ENCODE data around the gene TMEM190. TPM values are rescaled to one million over a fixed set of nuclear protein-coding genes. Genes with fewer than 3 reads are reported as not detected.
"Not testable (repeated sequence)": the region's sequence is repeated elsewhere in the genome, so short reads cannot be mapped to it uniquely, and the experiment has no call there.

TMEM190 gene
- total RNA-seq, 1 donor from 2014 or later, result not detected

GRCh38 chr19:55400281-55401087 is 23.9 kb downstream of the TMEM190 start:
- Mint-ChIP-seq H3K4me3 (ENCODE audit: unreplicated experiment) (no peak overlapping the region), H3K27me3 (ENCODE audit: unreplicated experiment) (peaks cover 6% of the 10 kb centered on the region), H3K36me3 (ENCODE audit: low read depth, unreplicated experiment) (peaks cover 20% of the 10 kb centered on the region), H3K27ac (ENCODE audit: unreplicated experiment) (no peak overlapping the region), H3K4me1 (ENCODE audit: unreplicated experiment) (peaks cover 1% of the 10 kb centered on the region), H3K9me3 (ENCODE audit: unreplicated experiment) (no peaks in the 10 kb centered on the region)
- DNase-seq (ENCODE audit: low spot score), result no peak
- TF ChIP-seq CTCF (IDR thresholded peaks at IDR 0.05; ENCODE audit: unreplicated experiment), result no peak

DNA sequence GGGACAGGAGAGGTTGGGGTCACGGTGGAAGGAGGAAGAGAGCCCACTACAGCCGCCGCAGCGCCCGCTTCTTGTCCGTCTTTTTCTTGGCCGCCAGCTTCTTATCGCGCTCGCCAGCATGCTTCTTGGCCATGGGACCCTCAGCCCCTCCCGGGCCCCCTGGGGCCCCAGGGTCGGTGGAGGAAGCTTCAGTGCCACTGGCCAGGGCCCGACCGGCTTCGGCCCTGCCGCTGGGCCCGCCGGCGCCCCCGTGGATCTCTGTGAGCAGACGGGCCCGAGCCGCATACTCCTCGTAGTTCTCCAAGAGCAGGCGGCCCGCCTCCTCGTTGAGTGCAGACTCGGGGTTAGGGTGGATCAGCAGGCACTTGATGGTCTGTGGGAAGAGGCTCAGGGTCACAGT is 24.8 kb downstream of the TMEM190 start:
- Mint-ChIP-seq H3K36me3 (ENCODE audit: low read depth, unreplicated experiment) (peaks cover 30% of the 10 kb centered on the region), H3K4me1 (ENCODE audit: unreplicated experiment) (peaks cover 10% of the 10 kb centered on the region)
- not testable (repeated sequence) for H3K4me3 Mint-ChIP-seq (ENCODE audit: unreplicated experiment); H3K9me3 Mint-ChIP-seq (ENCODE audit: unreplicated experiment); H3K27me3 Mint-ChIP-seq (ENCODE audit: unreplicated experiment); H3K27ac Mint-ChIP-seq (ENCODE audit: unreplicated experiment); DNase-seq (ENCODE audit: low spot score)

- DNase-seq (ENCODE audit: low spot score), result no peak
- TF ChIP-seq CTCF (IDR thresholded peaks at IDR 0.05; ENCODE audit: unreplicated experiment), result no peak
- Mint-ChIP-seq H3K4me3 (ENCODE audit: unreplicated experiment) (no peak overlapping the region), H3K36me3 (ENCODE audit: low read depth, unreplicated experiment) (peaks cover 31% of the 10 kb centered on the region), H3K4me1 (ENCODE audit: unreplicated experiment) (peaks cover 14% of the 10 kb centered on the region), H3K27ac (ENCODE audit: unreplicated experiment) (no peak overlapping the region), H3K27me3 (ENCODE audit: unreplicated experiment) (peaks cover 9% of the 10 kb centered on the region), H3K9me3 (ENCODE audit: unreplicated experiment) (no peaks in the 10 kb centered on the region)
Measured at GRCh38 chr19:55402509-55402908, 25.9 kb downstream of the TMEM190 start.

DNA sequence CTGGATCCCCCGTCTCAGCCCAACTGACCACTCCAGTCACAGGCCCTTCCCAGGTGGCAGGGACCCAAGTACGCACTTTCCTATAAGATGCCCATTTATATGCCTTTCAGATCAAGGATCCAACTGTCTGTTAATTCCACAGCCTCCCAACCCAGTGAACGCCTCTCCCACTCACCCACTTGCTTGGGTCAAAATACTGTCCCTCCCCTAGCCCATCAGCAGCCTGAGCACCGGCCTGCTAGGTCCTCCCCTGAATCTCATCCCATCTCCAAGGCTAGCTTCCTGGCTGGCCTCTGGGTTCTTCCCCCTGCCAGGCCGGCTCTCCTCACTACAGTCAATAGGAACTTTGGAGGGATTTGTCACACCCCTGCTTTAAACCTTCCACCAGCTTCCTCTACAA is 29.0 kb downstream of the TMEM190 start:
- TF ChIP-seq CTCF (IDR thresholded peaks at IDR 0.05; ENCODE audit: unreplicated experiment), result no peak
- peak overlapping the region; percentile 83 for H3K4me3 Mint-ChIP-seq (ENCODE audit: unreplicated experiment)

DNA sequence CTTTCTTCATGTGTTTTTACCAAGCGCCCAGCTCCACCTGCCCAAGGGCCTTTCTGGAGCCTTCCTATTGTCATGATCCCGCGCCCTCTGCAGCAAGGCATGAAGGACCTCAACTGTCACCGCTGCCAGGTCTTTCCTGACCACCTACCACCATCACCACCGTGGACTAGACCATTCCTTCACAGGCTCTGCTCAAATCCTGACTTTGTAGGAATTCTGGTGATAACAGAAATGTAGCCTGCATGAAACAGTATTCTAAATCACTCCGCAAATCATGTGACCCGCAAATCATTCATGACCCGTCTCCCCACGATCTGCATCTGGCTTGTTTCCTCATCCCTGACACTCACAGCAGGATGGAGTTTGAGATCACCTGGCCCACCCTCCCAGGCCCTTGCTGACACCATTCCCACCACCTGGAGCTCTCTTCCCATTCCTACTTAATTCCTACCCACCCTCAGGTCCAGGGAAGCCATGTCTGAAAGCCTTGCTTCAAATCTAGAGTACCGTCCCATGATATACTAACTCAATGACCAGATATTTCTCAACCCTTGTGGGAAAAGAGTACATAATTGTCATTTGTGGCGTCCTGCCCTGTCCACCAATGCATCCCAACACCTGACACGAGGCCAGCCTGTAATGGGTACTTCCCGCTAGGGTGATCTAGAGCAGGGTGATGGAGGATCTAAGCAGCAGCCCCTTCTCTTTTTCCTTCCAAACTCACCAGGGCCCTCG is 29.6 kb downstream of the TMEM190 start:
- peaks cover 34% of the 10 kb centered on the region for H3K36me3 Mint-ChIP-seq (ENCODE audit: low read depth, unreplicated experiment)
- no peak for TF ChIP-seq CTCF (IDR thresholded peaks at IDR 0.05; ENCODE audit: unreplicated experiment)
- H3K9me3 Mint-ChIP-seq (ENCODE audit: unreplicated experiment), result peaks cover 9% of the 10 kb centered on the region
- peaks cover 16% of the 10 kb centered on the region for H3K27me3 Mint-ChIP-seq (ENCODE audit: unreplicated experiment)
- peak overlapping the region; percentile 83 for H3K4me3 Mint-ChIP-seq (ENCODE audit: unreplicated experiment)
- DNase-seq (ENCODE audit: low spot score), result no peak
- H3K27ac Mint-ChIP-seq (ENCODE audit: unreplicated experiment), result peak overlapping the region; percentile 16
- peaks cover 14% of the 10 kb centered on the region for H3K4me1 Mint-ChIP-seq (ENCODE audit: unreplicated experiment)

More for the DNA sequence above, 29.0 kb downstream of the TMEM190 start:
- Mint-ChIP-seq H3K4me1 (ENCODE audit: unreplicated experiment) (peaks cover 14% of the 10 kb centered on the region), H3K9me3 (ENCODE audit: unreplicated experiment) (peaks cover 9% of the 10 kb centered on the region), H3K36me3 (ENCODE audit: low read depth, unreplicated experiment) (peaks cover 37% of the 10 kb centered on the region), H3K27ac (ENCODE audit: unreplicated experiment) (peak overlapping the region; percentile 16), H3K27me3 (ENCODE audit: unreplicated experiment) (peaks cover 16% of the 10 kb centered on the region)
- DNase-seq (ENCODE audit: low spot score), result no peak
